Small intestine (tissue), 7 donors: ENCODE data around the gene LBR. TPM values are rescaled to one million over a fixed set of nuclear protein-coding genes. Genes with fewer than 3 reads are reported as not detected.

Experiments
- DNase-seq, 2 donors: peaks; one replicate each; pipeline versions ENCODE4 v3.0.0 to v3.0.0-alpha.2; 2013
- FAIRE-seq: peaks from 2 replicates; lab custom pipeline; 2012; peaks lifted over from hg19 to GRCh38; lab: Jason Lieb, UNC
- H3K27ac ChIP-seq, 3 donors: one replicate each; pipeline ENCODE4 v1.5.1; 2013; ENCODE audit warnings: low read length in 2 of 3, mild to moderate bottlenecking in 2 of 3, control low read depth in 1 of 3, inconsistent platforms in 1 of 3, low read depth in 1 of 3, moderate library complexity in 1 of 3
- H3K27me3 ChIP-seq, 3 donors: one replicate each; pipeline ENCODE4 v1.6.1; 2013; ENCODE audit warnings: low read length in 3 of 3, inconsistent platforms in 1 of 3; ENCODE audit not compliant: control insufficient read depth in 3 of 3, insufficient read depth in 3 of 3
- H3K36me3 ChIP-seq, 3 donors: one replicate each; pipeline ENCODE4 v1.6.1; 2013; ENCODE audit warnings: low read length in 3 of 3, inconsistent platforms in 1 of 3, low read depth in 1 of 3, mild to moderate bottlenecking in 1 of 3, moderate library complexity in 1 of 3; ENCODE audit not compliant: control insufficient read depth in 3 of 3, insufficient read depth in 2 of 3
- H3K4me1 ChIP-seq, 3 donors: one replicate each; pipeline ENCODE4 v1.6.1; 2013; ENCODE audit warnings: low read length in 2 of 3, inconsistent platforms in 1 of 3, low read depth in 1 of 3, mild to moderate bottlenecking in 1 of 3, moderate library complexity in 1 of 3; ENCODE audit not compliant: control insufficient read depth in 3 of 3, insufficient read depth in 2 of 3
- H3K4me3 ChIP-seq, 3 donors: one replicate each; pipeline ENCODE4 v1.5.1; 2013; ENCODE audit warnings: low read length in 3 of 3, control low read depth in 1 of 3, inconsistent platforms in 1 of 3, low read depth in 1 of 3, mild to moderate bottlenecking in 1 of 3, moderate library complexity in 1 of 3
- H3K9me3 ChIP-seq, 2 donors: one replicate each; pipeline ENCODE4 v1.6.1; 2013; ENCODE audit warnings: low read depth in 1 of 2, low read length in 1 of 2; ENCODE audit not compliant: control insufficient read depth in 2 of 2, insufficient read depth in 1 of 2
- WGBS, 3 donors: extraction: QIAGEN DNeasy Blood & Tissue Kit; methylation state at CpG; one replicate each; pipeline ENCODE4 v1.1.7; 2013; 5-methylcytosine and 5-hydroxymethylcytosine counted together
- polyA plus RNA-seq, 4 donors: library from polyadenylated mRNA; stranded (reverse) in 3 of 4; unstranded in 1 of 4; fragments of 200-250 nt in 3 of 4; fragments of 120-200 nt in 1 of 4; gene quantifications; one replicate each; pipeline versions ENCODE4 v1.2.1 to v1.2.3, GENCODE V29; 2013
- donor health status: healthy with polysubstance abuse.
- donor health status: control.
- donor health status: control.
- donor health status: Bipolar disorder and iron deficiency.
- donor health status: healthy.

Gene LBR
- polyA plus RNA-seq, 4 donors, result 7.3 to 64.9 (median 35.5) TPM

DNA sequence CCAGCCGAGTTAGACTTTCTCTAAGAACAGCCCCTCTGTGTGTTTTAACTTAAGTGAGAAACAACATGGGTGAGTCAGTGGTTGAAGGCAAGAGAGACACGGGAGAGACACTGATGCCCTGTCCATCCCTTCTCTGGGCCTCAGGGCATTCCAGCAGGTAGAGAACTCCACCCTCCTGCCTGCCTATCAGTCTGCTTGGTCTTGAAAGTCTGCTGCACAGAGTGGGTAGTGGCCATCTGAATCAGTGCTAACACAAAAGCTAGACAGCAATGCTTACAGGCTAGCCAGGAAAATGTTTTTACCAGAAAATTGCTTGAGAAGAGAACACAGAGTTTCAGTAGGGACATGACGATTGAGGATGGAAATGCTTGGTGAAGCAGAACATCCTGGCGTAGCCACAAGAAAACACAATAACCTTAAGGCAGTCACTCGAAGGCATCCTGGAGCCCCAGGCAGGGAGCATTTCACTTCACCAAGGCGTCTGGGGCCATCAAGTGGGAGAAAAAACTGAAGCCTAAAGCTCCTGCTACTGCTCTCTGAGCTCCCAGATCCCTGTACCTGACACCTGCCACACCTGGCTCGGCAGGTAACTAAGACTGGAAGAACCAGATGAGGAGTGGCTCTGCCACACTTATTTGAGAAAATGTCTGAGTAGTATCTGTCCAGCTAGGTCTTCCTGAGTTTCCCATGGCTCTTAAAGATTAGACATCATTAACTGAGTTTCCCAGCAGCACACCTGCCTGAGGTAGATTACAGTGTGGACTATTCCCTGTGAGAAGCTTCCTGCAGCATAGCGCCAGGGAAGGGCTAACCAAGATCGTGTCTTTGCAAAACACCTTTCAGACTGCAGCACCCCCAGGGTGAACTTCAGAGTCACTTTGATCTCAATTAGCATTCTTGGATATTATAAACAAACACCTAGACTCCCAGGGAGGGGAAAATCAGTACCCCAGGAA is 18.1 kb upstream of the LBR start:
- peaks cover 4 to 60% (median 17%) of the 10 kb centered on the region in 3 donors for H3K4me1 ChIP-seq
- no peak for FAIRE-seq
- DNase-seq, result peak; percentile 54 to 63
- no peaks in the 10 kb centered on the region for H3K9me3 ChIP-seq
- peak overlapping the region; percentile 48 to 96 (median 60) for H3K27ac ChIP-seq
- H3K27me3 ChIP-seq, result no peaks in the 10 kb centered on the region
- 19 to 48% (median 37%) methylated on average over 9 of the region's 9 CpGs for WGBS, 3 donors
- no peaks in the 10 kb centered on the region for H3K36me3 ChIP-seq
- H3K4me3 ChIP-seq, result no peak overlapping the region

DNA sequence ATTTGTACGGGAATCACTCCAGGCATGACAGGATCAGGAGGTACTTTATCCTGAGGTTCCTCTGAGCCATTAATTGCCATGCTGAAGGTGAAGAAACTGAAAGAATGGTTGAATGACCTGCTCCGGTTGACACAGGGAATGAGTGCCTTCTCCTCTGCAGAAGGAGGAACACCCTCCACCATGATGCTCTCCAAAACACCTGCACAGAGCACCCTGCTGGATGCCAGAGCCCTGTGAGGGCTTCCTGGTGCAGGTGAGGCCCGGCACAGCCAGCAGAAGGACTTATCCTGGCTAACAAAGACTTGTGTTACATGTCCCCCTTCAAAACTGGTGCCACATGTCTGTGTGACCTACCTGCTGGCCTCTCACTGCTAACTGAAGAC is 14.3 kb upstream of the LBR start:
- no peaks in the 10 kb centered on the region for H3K27me3 ChIP-seq
- H3K4me1 ChIP-seq, result peaks cover 4 to 71% (median 17%) of the 10 kb centered on the region in 3 donors
- H3K9me3 ChIP-seq, result no peaks in the 10 kb centered on the region
- DNase-seq (no peak), FAIRE-seq (no peak)
- no peaks in the 10 kb centered on the region for H3K36me3 ChIP-seq
- WGBS, 3 donors, result 7 to 47% (median 27%) methylated on average over 3 of the region's 3 CpGs
- peak overlapping the region; percentile 76 to 87 (median 85) for H3K27ac ChIP-seq
- H3K4me3 ChIP-seq, result peak overlapping the region in 1 of 3 donors; percentile 3

GRCh38 chr1:225441314-225442122 is 13.7 kb upstream of the LBR start:
- Histone ChIP-seq H3K36me3 (no peaks in the 10 kb centered on the region), H3K4me3 (peak overlapping the region in 1 of 3 donors; percentile 3), H3K27me3 (no peaks in the 10 kb centered on the region), H3K27ac (peak overlapping the region; percentile 76 to 87 (median 85)), H3K9me3 (no peaks in the 10 kb centered on the region), H3K4me1 (peaks cover 4 to 65% (median 13%) of the 10 kb centered on the region in 3 donors)
- 9 to 53% (median 30%) methylated on average over 9 of the region's 9 CpGs for WGBS, 3 donors
- DNase-seq (peak; percentile 85 to 90), FAIRE-seq (no peak)

GRCh38 chr1:225440380-225441221 is 12.8 kb upstream of the LBR start:
- Histone ChIP-seq H3K4me3 (no peak overlapping the region), H3K9me3 (no peaks in the 10 kb centered on the region), H3K27ac (peak overlapping the region; percentile 76 to 87 (median 85)), H3K4me1 (peaks cover 3 to 56% (median 4%) of the 10 kb centered on the region in 3 donors), H3K27me3 (no peaks in the 10 kb centered on the region), H3K36me3 (no peaks in the 10 kb centered on the region)
- peak; percentile 85 to 92 for DNase-seq
- no peak for FAIRE-seq
- WGBS, 3 donors, result 18 to 60% (median 20%) methylated on average over 4 of the region's 4 CpGs

- H3K36me3 ChIP-seq, result no peaks in the 10 kb centered on the region
- FAIRE-seq (no peak), DNase-seq (no peak)
- no peak overlapping the region for H3K4me3 ChIP-seq
- WGBS, 3 donors, result 80 to 84% (median 82%) methylated on average over 5 of the region's 5 CpGs
- H3K27me3 ChIP-seq, result no peaks in the 10 kb centered on the region
- H3K4me1 ChIP-seq, result peaks cover 0 to 33% (median 1%) of the 10 kb centered on the region in 3 donors
- H3K27ac ChIP-seq, result no peak overlapping the region
- H3K9me3 ChIP-seq, result no peaks in the 10 kb centered on the region
Observed at GRCh38 chr1:225437710-225438437, 10.0 kb upstream of the LBR start.

GRCh38 chr1:225435957-225436392 is 8.1 kb upstream of the LBR start:
- H3K36me3 ChIP-seq, result no peaks in the 10 kb centered on the region
- FAIRE-seq, result no peak
- peaks cover 0 to 15% (median 0%) of the 10 kb centered on the region in 3 donors for H3K4me1 ChIP-seq
- 32 to 58% (median 53%) methylated on average over 6 of the region's 6 CpGs for WGBS, 3 donors
- H3K4me3 ChIP-seq, result no peak overlapping the region
- H3K9me3 ChIP-seq, result no peaks in the 10 kb centered on the region
- no peak overlapping the region for H3K27ac ChIP-seq
- H3K27me3 ChIP-seq, result no peaks in the 10 kb centered on the region
- no peak for DNase-seq

GRCh38 chr1:225435487-225435886 is 7.6 kb upstream of the LBR start:
- H3K27ac ChIP-seq, result no peak overlapping the region
- no peak overlapping the region for H3K4me3 ChIP-seq
- no peaks in the 10 kb centered on the region for H3K36me3 ChIP-seq
- H3K9me3 ChIP-seq, result no peaks in the 10 kb centered on the region
- no peak for FAIRE-seq
- WGBS, 3 donors, result 87 to 93% (median 90%) methylated on average over 1 of the region's 1 CpG
- DNase-seq, result no peak
- peaks cover 0 to 11% (median 0%) of the 10 kb centered on the region in 3 donors for H3K4me1 ChIP-seq
- H3K27me3 ChIP-seq, result no peaks in the 10 kb centered on the region
